HG03175 (cell line): ENCODE measurements around the gene ATF7IP2.
"Not testable (repeated sequence)": the region's sequence is repeated elsewhere in the genome, so short reads cannot be mapped to it uniquely, and the experiment has no call there.

Experiments used
- ATAC-seq: cut with Tn5 transposase; IDR thresholded peaks from one replicate; pipeline ENCODE4 v1.9.1; 2021; ENCODE audit warnings: mild to moderate bottlenecking, moderate library complexity; ENCODE audit not compliant: unreplicated experiment

Gene ATF7IP2

GRCh38 chr16:10373556-10373955 lies 12.3 kb upstream of the ATF7IP2 start:
- no peak for ATAC-seq

GRCh38 chr16:10376229-10376628 lies 9.6 kb upstream of the ATF7IP2 start:
- no peak for ATAC-seq

DNA sequence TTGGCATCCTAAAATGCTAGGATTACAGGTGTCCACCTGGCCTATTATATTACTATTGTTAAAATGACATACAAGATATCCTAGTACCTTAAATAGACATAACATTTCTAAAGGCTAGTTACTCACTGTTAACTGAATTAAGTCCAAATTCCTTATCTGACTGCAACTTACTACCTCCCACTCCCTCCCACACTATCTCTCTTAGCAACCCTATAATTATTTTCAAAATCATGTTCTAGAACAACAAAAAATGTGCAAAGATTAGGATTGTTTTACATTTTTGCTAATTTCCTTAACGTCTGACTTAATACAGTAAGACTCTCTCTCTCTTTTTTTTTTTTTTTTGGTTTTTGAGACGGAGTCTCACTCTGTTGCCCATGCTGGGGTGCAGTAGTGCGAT lies 2.2 kb upstream of the ATF7IP2 start:
- ATAC-seq = no peak

DNA sequence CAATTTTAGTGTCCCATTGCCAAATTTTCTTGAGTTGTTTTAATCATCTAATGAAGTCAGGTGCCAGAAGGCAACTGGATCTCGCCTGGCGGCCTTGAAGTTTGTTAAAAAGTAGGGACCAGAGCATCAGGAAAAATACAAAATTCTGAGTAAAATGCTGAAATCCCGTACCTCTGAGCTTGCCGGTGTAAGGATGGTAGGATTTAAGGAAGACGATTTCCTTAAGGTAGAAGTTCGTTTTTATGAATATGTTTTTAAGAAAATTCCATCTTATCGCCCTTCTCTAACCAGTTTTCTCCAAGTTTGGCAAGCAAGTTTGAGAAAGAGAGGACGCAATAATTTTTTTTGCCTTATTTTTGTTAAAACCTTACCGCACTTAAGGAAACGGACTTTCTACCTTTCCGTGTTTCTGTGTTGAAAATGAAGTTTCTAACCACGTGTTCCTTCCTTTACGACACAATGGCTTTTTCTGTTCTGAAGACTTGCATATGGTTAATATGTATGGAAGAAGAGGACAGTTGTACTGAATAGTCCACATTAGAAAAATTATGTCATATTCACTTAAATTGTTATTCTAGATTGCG lies 748 bp downstream of the ATF7IP2 start:
- ATAC-seq = no peak

- no peak for ATAC-seq
Observed at GRCh38 chr16:10387188-10387617, 1.3 kb downstream of the ATF7IP2 start.

- no peak for ATAC-seq
Observed at GRCh38 chr16:10388988-10389387, 3.1 kb downstream of the ATF7IP2 start.

- no peak for ATAC-seq
Observed at GRCh38 chr16:10390330-10390729, 4.5 kb downstream of the ATF7IP2 start.

DNA sequence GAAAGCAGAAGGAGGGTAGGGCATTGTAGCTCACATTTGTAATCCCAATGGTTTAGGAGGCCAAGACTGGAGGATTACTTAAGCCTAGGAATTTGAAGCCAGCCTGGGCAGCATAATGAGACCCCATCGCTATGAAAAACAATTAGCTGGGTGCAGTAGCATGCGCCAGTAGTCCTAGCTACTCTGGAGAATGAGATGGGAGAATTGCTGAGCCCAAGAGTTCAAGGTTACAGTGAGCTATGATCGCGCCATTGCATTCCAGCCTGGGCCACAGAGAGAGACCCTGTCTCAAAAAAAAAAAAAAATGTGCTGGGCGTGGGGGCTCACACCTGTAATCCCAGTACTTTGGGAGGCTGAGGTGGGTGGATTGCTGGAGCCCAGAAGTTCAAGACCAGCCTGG lies 5.0 kb downstream of the ATF7IP2 start:
- no peak for ATAC-seq

DNA sequence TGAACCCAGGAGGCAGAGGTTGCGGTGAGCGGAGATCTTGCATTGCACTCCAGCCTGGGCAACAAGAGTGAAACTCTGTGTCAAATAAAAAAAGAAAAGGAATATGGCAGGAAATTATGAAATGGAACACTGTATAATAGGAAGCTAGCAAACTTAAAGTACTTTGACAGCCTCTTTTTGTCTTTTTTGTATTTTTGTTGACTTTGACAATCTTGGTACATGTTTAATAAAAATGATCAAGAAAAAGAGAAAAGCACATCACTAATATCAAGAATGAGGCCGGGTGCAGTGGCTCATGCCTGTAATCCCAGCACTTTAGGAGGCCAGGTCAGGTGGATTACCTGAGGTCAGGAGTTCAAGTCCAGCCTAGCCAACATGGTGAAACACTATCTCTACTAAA lies 5.5 kb downstream of the ATF7IP2 start:
- no peak for ATAC-seq

- ATAC-seq = no peak
Observed at GRCh38 chr16:10402975-10403374, 17.1 kb downstream of the ATF7IP2 start.

- ATAC-seq = no peak
Observed at GRCh38 chr16:10405386-10405939, 19.6 kb downstream of the ATF7IP2 start.

GRCh38 chr16:10408824-10409381 lies 23.0 kb downstream of the ATF7IP2 start:
- ATAC-seq = no peak

- ATAC-seq = not testable (repeated sequence)
Observed at GRCh38 chr16:10409713-10410112, 23.9 kb downstream of the ATF7IP2 start.

DNA sequence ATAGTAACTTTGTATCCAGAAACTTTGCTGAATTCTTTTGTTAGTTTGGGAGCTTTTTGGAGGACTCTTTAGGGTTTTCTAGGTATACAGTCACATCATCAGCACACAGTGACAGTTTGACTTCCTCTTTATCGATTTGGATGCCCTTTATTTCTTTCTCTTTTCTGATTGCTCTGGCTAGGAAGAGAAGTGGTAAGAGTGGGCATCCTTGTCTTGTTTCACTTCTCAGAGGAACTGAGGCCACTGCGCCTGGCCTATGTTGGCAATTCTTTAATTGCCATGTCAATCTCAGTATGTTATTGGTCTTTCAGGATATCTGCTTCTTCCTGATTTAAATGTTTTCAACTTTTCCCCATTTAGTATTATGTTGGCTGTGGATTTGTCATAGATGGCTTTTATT lies 24.6 kb downstream of the ATF7IP2 start:
- ATAC-seq = no peak

GRCh38 chr16:10412935-10413601 lies 27.2 kb downstream of the ATF7IP2 start:
- ATAC-seq = no peak

DNA sequence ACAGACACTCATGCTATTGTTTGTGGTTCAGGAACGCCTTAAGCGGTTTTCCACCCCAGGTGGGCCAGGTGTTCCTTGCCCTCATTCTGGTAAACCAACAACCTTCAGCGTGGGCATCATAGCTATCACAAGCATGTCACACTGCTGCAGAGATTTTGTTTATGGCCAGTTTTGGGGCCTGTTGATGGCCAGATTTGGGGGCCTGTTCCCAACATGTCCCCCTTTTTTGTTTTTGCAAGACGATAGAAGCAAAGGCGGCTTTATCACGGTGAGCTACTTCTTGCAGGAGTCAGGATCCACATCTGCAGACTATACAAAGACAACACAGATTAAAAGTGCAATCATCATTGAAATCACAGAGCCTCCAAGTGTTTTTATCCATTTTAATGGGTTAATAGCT lies 32.3 kb downstream of the ATF7IP2 start:
- ATAC-seq = not testable (repeated sequence)

DNA sequence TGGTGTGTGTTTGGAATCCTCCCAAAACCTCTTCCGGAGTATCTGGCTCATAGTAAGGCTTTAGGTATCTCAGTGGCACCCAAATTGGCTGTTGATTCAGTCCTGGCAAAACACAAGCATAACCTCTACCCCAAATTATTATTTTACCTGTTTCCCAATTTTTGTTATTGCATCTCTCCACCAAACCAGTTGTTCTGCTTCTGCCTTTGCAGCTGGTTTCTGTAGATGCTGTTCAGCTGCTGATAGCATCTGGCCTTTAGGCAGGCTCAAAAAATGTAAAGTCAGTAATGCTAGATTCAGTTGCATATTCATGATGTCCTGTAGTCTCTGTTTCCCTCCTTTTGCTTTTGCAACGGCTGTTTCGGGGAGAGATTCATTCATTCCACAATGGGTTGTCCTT lies 33.8 kb downstream of the ATF7IP2 start:
- ATAC-seq = no peak

- ATAC-seq = no peak
Observed at GRCh38 chr16:10421596-10421995, 35.7 kb downstream of the ATF7IP2 start.

- no peak for ATAC-seq
Observed at GRCh38 chr16:10428433-10429168, 42.7 kb downstream of the ATF7IP2 start.

GRCh38 chr16:10429299-10429969 lies 43.6 kb downstream of the ATF7IP2 start:
- ATAC-seq = not testable (repeated sequence)

DNA sequence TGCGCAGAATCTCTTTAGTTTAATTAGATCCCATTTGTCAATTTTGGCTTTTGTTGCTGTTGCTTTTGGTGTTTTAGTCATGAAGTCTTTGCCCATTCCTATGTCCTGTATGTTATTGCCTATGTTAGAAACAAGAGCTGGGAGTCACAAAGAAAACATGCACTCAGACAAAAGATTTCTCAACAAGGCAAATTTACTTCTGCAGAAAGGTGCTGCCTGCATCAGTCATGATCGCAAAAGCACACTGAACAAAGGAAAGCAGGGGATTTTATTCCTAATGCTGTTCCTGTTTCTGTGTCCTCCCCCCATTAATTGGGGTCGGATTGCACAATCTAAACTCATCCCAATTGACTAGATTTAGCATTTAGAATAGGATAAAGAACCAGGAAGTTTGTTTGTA lies 55.9 kb downstream of the ATF7IP2 start:
- no peak for ATAC-seq
